DND-41 (cell line): ENCODE results near the gene ARHGEF25.

Source experiments
- ATAC-seq: fragments of 200-7000 bp; cut with Tn5 transposase; 3 replicates; pipeline ENCODE4 v1.9.1; 2021; ENCODE audit warnings: low read depth; ENCODE audit not compliant: insufficient read depth
- DNase-seq: peaks from one replicate; pipeline ENCODE4 v3.0.0-alpha.2; 2020
- H2AFZ ChIP-seq: 2 replicates; pipeline ENCODE4 v1.6.0; 2012; ENCODE audit warnings: low read depth, low read length
- H3K27ac ChIP-seq: 2 replicates; pipeline ENCODE4 v1.5.1; 2012; ENCODE audit warnings: low read length, inconsistent platforms
- H3K27me3 ChIP-seq: fragments of 200-600 bp; sonication (generic); 2 replicates; pipeline ENCODE4 v1.6.0; 2012; ENCODE audit warnings: low read length, mild to moderate bottlenecking, inconsistent platforms; ENCODE audit not compliant: insufficient read depth, poor library complexity
- H3K36me3 ChIP-seq: 2 replicates; pipeline ENCODE4 v1.5.1; 2012; ENCODE audit warnings: low read length, inconsistent platforms; ENCODE audit not compliant: insufficient read depth
- H3K4me1 ChIP-seq: 2 replicates; pipeline ENCODE4 v1.5.1; 2012; ENCODE audit warnings: mild to moderate bottlenecking, low read length; ENCODE audit not compliant: insufficient read depth
- H3K4me2 ChIP-seq: 2 replicates; pipeline ENCODE4 v1.6.0; 2012; ENCODE audit warnings: mild to moderate bottlenecking, moderate library complexity, low read length, inconsistent platforms; ENCODE audit not compliant: insufficient read depth
- H3K4me3 ChIP-seq, 2 experiments: fragments of 200-600 bp in 1 of 2; shearing (Covaris generic) in 1 of 2; 2 replicates each; pipeline ENCODE4 v1.5.1; 2012 to 2016; ENCODE audit warnings: inconsistent platforms in 2 of 2, low read length in 2 of 2, mild to moderate bottlenecking in 2 of 2, low read depth in 1 of 2, moderate library complexity in 1 of 2
- H3K79me2 ChIP-seq: 2 replicates; pipeline ENCODE4 v1.6.0; 2012; ENCODE audit warnings: low read length, inconsistent platforms; ENCODE audit not compliant: insufficient read depth
- H3K9ac ChIP-seq: 2 replicates; pipeline ENCODE4 v1.6.0; 2012; ENCODE audit warnings: low read depth, mild to moderate bottlenecking, inconsistent platforms, low read length, moderate library complexity
- H3K9me3 ChIP-seq: 2 replicates; pipeline ENCODE4 v1.5.1; 2012; ENCODE audit warnings: low read length, moderate library complexity, mild to moderate bottlenecking, inconsistent platforms; ENCODE audit not compliant: insufficient read depth, severe bottlenecking
- H4K20me1 ChIP-seq: 2 replicates; pipeline ENCODE4 v1.6.0; 2012; ENCODE audit warnings: low read length; ENCODE audit not compliant: insufficient read depth
- CTCF ChIP-seq: IDR thresholded peaks from 2 replicates; pipeline ENCODE4 v1.5.1; 2012; ENCODE audit warnings: borderline replicate concordance, low read length, moderate library complexity, mild to moderate bottlenecking; ENCODE audit not compliant: poor library complexity, severe bottlenecking; ENCODE audit errors: extremely low read depth
- EZH2 ChIP-seq: IDR thresholded peaks from 3 replicates; pipeline ENCODE4 v1.6.1; 2012; ENCODE audit warnings: borderline replicate concordance, low read depth, mild to moderate bottlenecking, moderate library complexity, low read length, inconsistent platforms; ENCODE audit not compliant: severe bottlenecking

ARHGEF25 gene

GRCh38 chr12:57621497-57622292, 10.5 kb downstream of the ARHGEF25 start:
- Histone ChIP-seq H3K4me2 (no peak overlapping the region), H3K27me3 (peaks cover 23% of the 10 kb centered on the region), H3K79me2 (no peaks in the 10 kb centered on the region), H3K4me3 (no peak overlapping the region), H3K9ac (no peak overlapping the region), H4K20me1 (peaks cover 3% of the 10 kb centered on the region; the same call in 1 of the 2 replicates), H2AFZ (no peak overlapping the region), H3K4me1 (no peaks in the 10 kb centered on the region), H3K9me3 (no peaks in the 10 kb centered on the region), H3K27ac (no peak overlapping the region), H3K36me3 (no peaks in the 10 kb centered on the region)
- TF ChIP-seq EZH2 (no peak), CTCF (peak; percentile 69)
- DNase-seq: peak; percentile 23
- ATAC-seq: peak; percentile 84

- H2AFZ ChIP-seq: no peak overlapping the region
- H3K27ac ChIP-seq: no peak overlapping the region
- no peaks in the 10 kb centered on the region for H3K9me3 ChIP-seq
- H3K4me2 ChIP-seq: no peak overlapping the region
- no peaks in the 10 kb centered on the region for H3K36me3 ChIP-seq
- TF ChIP-seq CTCF: no peak
- TF ChIP-seq EZH2: no peak
- no peak for DNase-seq
- ATAC-seq: no peak; the same call in 2 of the 3 replicates
- H4K20me1 ChIP-seq: peaks cover 3% of the 10 kb centered on the region; the same call in 1 of the 2 replicates
- no peak overlapping the region for H3K9ac ChIP-seq
- no peaks in the 10 kb centered on the region for H3K4me1 ChIP-seq
- H3K27me3 ChIP-seq: peaks cover 23% of the 10 kb centered on the region
- H3K79me2 ChIP-seq: no peaks in the 10 kb centered on the region
- no peak overlapping the region for H3K4me3 ChIP-seq
These were observed 11.3 kb downstream of the ARHGEF25 start for GRCh38 chr12:57622293-57623245.

GRCh38 chr12:57623385-57623784, 12.2 kb downstream of the ARHGEF25 start:
- Histone ChIP-seq H3K36me3 (no peaks in the 10 kb centered on the region), H3K27ac (no peak overlapping the region), H3K4me1 (no peaks in the 10 kb centered on the region), H3K4me3 (no peak overlapping the region), H3K27me3 (peaks cover 23% of the 10 kb centered on the region), H3K4me2 (no peak overlapping the region), H4K20me1 (peaks cover 3% of the 10 kb centered on the region; the same call in 1 of the 2 replicates), H3K79me2 (no peaks in the 10 kb centered on the region), H2AFZ (no peak overlapping the region), H3K9ac (no peak overlapping the region), H3K9me3 (no peaks in the 10 kb centered on the region)
- DNase-seq: no peak
- TF ChIP-seq EZH2 (no peak), CTCF (no peak)
- no peak for ATAC-seq
